GM12865 (cell line): ENCODE measurements around the gene ELMO1.

Experiments used
- DNase-seq: peaks from one replicate; pipeline ENCODE4 v3.0.0; 2010; ENCODE audit warnings: low read depth
- H3K4me3 ChIP-seq: 2 replicates; pipeline ENCODE4 v1.5.1; 2011; ENCODE audit warnings: mild to moderate bottlenecking, low read depth, low read length, control low read depth
- TF ChIP-seq, protein P1 (sequence below): IDR thresholded peaks from 2 replicates; pipeline ENCODE4 v1.5.1; 2011; ENCODE audit warnings: low read length, control low read depth, low read depth, inconsistent platforms; ENCODE audit not compliant: insufficient read depth; ENCODE audit errors: missing control alignments

The ELMO1 gene

DNA sequence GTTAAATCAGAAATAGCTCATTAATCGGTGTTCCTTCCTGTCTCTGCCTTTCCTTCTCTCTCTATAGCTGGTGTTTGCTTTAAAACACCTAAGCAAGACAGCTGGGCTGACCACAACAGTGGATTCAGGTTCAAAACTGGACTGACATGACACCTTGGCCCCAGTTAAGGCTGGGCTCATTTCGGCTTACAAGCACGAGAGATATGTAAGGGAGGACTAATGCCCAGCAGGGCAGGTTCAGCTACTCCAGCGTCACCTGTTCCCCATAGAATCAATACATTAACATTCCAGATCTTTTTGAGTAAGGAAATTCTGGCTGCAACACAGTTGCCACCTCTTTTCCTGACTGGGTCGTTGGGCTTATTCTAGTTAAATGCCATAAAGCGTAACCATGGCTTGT is 401.4 kb downstream of the ELMO1 start:
- no peak for DNase-seq
- H3K4me3 ChIP-seq, result no peak overlapping the region
- TF ChIP-seq, protein P1, sequence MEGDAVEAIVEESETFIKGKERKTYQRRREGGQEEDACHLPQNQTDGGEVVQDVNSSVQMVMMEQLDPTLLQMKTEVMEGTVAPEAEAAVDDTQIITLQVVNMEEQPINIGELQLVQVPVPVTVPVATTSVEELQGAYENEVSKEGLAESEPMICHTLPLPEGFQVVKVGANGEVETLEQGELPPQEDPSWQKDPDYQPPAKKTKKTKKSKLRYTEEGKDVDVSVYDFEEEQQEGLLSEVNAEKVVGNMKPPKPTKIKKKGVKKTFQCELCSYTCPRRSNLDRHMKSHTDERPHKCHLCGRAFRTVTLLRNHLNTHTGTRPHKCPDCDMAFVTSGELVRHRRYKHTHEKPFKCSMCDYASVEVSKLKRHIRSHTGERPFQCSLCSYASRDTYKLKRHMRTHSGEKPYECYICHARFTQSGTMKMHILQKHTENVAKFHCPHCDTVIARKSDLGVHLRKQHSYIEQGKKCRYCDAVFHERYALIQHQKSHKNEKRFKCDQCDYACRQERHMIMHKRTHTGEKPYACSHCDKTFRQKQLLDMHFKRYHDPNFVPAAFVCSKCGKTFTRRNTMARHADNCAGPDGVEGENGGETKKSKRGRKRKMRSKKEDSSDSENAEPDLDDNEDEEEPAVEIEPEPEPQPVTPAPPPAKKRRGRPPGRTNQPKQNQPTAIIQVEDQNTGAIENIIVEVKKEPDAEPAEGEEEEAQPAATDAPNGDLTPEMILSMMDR, result no peak

DNA sequence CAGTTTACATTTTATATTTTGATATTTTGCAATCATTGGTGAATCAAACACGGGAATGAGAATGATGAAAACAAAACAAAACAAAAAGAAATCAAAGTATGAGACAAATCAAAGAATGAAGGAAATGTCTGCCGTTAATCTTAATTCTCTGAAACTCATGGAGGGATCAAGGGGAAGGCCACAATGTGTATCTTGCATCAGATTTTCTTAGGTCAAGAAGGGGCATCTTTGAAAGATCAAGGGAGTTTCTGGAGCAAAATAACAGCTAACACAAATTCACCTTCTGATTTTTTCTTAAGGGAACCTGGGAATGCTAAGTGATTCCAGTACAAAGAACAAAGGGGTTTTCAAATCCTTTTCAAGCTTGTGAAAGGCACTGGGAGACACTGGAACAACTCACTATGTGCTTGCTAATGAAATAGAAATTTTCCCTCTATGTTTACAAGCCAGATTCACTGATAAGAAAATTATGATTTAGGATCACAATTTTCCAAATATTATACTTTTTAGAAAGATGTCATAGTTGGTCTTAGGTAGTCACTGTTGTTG is 402.1 kb downstream of the ELMO1 start:
- no peak for DNase-seq
- TF ChIP-seq, protein P1, result no peak
- H3K4me3 ChIP-seq, result no peak overlapping the region

DNA sequence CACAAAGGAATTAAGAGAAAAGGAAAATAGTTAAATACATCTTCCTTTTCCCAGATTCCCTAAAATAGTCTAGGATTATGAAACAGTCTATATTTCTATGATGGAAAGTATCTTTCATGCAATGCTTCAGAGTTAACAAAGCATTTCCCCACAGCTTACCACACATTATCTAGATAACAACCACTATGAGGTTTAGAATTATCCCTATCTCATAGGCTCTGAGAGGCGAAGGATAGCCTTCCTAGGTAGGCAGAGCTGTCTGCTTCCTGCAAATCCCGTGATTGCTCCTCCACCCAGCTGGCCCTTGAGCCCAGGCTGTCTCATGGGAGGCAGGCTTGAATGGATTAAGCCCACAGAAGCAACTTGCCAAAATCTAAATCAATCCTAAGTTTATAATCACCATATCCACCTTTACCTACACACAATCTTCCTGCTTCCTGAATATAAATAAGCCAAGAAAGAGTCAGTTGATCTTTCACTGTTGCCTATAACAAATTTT is 402.9 kb downstream of the ELMO1 start:
- no peak overlapping the region for H3K4me3 ChIP-seq
- no peak for DNase-seq
- TF ChIP-seq, protein P1, result no peak

DNA sequence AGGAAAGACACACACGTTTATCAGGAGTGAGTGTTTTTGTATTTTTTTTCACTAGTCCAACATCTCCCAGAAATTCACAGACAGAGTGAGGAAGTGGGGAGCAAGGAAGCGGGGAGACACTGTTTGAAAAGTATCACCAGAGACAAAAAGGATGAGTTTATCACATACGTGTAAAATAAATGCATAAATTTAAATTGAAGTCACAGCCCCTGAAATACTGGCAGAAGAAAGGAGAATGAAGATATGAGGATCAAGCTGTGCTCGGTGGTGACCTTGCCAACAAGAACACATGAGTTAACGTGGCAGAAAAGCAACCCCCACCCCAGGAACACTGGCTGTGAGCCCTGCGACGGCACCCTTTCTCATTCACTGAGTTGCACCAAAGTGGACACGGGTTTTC is 407.2 kb downstream of the ELMO1 start:
- DNase-seq, result no peak
- TF ChIP-seq, protein P1, result no peak
- no peak overlapping the region for H3K4me3 ChIP-seq

DNA sequence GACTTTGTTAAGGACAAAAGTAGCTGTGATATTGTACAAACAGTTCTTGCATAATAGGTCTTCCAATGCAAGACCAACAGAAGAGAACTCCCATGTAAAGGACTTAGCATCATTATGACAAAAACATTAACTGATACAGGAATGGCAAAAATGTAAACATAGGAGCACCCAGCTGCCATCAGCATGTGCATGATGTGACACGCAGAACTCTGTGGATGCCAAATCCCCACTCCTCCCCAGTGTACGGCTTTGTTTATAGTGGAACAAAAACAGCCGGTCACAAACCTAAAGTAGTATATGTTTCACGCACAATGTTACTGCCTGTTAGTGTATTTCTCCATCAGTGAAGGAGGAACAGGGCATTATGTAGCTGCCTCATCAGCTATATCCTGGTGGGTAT is 408.3 kb downstream of the ELMO1 start:
- no peak for DNase-seq
- TF ChIP-seq, protein P1, result no peak
- no peak overlapping the region for H3K4me3 ChIP-seq

DNA sequence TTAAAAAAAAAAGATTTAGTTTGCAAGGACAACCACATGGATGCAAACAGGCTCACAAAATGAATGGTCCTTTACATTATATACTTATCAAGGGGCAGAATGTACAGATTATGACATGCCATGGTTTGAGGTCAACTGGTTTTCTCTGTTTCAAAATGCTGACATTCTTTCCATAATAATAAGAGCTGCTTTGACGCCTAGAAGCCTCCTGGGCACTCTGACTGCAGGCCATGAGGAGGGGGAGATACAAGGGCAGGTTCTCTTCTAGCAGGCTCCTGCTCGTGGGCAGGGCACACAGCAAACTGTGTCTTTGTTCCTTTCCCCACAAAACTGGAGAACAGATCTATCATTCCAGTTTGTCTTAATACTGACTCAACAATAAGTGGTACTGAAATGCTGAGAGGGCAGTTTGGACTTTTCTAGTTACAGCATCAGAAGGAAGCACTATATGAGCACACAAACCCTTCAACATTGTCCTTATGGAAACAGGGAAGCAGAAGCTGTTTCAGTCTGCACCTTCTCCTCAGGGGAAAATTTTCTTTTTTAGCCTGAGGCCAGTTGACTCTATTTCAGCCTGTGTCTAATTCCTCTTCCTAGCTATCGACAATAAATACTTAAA is 409.4 kb downstream of the ELMO1 start:
- DNase-seq, result no peak
- TF ChIP-seq, protein P1, result no peak
- no peak overlapping the region for H3K4me3 ChIP-seq

DNA sequence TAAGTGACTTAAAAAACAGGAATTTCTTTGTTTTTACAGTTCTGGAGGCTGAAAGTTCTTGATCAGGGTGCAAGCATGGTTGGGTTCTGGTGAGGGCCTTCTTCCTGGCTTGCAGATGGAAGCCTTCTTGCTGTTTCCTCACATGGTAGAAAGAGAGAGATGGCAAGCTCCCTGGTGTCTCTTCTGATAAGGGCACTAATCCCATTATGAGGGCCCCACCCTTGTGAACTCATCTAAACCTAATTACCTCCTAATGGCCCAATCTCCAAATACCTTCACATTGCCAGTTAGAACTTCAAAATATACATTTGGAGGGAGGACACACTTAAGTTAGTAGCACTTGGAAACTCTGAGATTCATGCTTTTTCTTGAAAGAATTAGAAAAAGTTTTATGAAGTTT is 410.0 kb downstream of the ELMO1 start:
- no peak overlapping the region for H3K4me3 ChIP-seq
- TF ChIP-seq, protein P1, result no peak
- no peak for DNase-seq
